ENCODE measurements around the gene ABCF2.

DNA sequence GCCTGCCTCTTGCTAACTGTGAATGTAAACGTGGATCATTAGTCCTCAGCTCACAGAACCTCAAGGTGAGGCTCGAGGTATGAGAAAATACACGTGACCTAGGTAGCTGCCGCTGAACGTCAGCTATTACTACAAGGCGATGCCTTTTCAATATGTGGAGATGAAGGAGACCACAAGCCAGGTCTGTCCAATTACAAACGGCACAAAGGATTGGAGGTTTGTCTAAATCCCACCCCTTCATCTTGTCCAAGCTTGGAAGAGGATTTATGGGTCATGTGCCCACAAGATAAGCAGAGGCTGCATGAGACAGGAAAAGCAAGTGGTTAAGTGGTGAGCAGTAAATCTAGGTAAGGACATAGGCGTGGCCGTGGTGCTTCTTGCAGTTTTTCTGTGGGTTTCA is 20.1 kb downstream of the ABCF2 start:
- no peak for TF ChIP-seq ETV6 (conservative IDR thresholded peaks at IDR 0.05 in 1 of 2, IDR thresholded peaks at IDR 0.05 in 1 of 2; ENCODE audit: borderline replicate concordance in 1 of 2, low read depth in 1 of 2)
- TF ChIP-seq RFX5 (IDR thresholded peaks at IDR 0.05; ENCODE audit: low read depth, low read length) = no peak
- no peak for TF ChIP-seq NFYB (IDR thresholded peaks at IDR 0.05; ENCODE audit: insufficient read depth, low read depth, low read length)
- no peak for TF ChIP-seq SIN3A (IDR thresholded peaks at IDR 0.05; ENCODE audit: low read depth, low read length)
- TF ChIP-seq, protein P1, sequence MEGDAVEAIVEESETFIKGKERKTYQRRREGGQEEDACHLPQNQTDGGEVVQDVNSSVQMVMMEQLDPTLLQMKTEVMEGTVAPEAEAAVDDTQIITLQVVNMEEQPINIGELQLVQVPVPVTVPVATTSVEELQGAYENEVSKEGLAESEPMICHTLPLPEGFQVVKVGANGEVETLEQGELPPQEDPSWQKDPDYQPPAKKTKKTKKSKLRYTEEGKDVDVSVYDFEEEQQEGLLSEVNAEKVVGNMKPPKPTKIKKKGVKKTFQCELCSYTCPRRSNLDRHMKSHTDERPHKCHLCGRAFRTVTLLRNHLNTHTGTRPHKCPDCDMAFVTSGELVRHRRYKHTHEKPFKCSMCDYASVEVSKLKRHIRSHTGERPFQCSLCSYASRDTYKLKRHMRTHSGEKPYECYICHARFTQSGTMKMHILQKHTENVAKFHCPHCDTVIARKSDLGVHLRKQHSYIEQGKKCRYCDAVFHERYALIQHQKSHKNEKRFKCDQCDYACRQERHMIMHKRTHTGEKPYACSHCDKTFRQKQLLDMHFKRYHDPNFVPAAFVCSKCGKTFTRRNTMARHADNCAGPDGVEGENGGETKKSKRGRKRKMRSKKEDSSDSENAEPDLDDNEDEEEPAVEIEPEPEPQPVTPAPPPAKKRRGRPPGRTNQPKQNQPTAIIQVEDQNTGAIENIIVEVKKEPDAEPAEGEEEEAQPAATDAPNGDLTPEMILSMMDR (IDR thresholded peaks at IDR 0.05 in 2 of 3, conservative IDR thresholded peaks at IDR 0.05 in 1 of 3; ENCODE audit: control insufficient read depth in 2 of 3, extremely low read depth in 1 of 3, insufficient read depth in 1 of 3, low read depth in 3 of 3, low read length in 3 of 3) = no peak
- TF ChIP-seq, protein P2, sequence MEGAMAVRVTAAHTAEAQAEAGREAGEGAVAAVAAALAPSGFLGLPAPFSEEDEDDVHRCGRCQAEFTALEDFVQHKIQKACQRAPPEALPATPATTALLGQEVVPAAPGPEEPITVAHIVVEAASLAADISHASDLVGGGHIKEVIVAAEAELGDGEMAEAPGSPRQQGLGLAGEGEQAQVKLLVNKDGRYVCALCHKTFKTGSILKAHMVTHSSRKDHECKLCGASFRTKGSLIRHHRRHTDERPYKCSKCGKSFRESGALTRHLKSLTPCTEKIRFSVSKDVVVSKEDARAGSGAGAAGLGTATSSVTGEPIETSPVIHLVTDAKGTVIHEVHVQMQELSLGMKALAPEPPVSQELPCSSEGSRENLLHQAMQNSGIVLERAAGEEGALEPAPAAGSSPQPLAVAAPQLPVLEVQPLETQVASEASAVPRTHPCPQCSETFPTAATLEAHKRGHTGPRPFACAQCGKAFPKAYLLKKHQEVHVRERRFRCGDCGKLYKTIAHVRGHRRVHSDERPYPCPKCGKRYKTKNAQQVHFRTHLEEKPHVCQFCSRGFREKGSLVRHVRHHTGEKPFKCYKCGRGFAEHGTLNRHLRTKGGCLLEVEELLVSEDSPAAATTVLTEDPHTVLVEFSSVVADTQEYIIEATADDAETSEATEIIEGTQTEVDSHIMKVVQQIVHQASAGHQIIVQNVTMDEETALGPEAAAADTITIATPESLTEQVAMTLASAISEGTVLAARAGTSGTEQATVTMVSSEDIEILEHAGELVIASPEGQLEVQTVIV (IDR thresholded peaks at IDR 0.05; ENCODE audit: borderline replicate concordance, partially characterized antibody) = no peak
- TF ChIP-seq JUND (IDR thresholded peaks at IDR 0.05; ENCODE audit: low read depth, low read length) = no peak
- no peak for TF ChIP-seq NR2C1 (IDR thresholded peaks at IDR 0.05)
